ENCODE data around the gene PPP1R9B.

DNA sequence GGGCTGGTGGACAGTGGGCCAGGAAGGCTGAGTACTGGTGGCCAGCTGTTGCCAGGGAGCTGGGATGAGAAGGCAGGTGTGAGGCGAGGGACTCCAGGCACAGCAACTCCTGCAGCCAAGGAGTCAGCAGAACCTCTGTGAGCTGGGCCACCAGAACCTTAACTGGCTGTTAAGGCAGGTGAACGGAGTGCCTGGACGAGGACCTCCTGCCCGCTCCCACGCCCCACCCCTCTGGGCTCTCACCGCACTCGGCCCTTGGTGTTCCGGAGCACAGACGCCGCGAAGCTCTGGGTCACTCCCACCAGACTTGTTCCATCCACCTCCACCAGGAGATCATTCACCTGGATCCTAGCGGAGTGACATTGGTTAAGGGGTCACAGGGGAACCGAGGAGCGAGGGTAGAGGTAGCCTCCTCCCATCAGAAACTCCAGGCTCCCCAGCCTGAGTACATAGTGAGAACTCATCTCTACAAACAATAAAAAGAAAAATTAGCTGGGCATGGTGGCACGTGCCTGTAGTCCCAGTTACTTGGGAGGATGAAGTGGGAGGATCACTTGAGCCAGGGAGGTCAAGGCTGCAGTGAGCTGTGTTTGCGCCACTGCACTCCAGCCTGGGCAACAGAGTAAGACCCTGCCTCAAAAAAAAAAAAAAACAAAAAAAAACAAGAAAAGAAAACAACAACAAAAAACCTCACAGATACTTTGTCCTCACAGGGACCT, 9.3 kb downstream of the PPP1R9B start:
- TF ChIP-seq, protein P1, sequence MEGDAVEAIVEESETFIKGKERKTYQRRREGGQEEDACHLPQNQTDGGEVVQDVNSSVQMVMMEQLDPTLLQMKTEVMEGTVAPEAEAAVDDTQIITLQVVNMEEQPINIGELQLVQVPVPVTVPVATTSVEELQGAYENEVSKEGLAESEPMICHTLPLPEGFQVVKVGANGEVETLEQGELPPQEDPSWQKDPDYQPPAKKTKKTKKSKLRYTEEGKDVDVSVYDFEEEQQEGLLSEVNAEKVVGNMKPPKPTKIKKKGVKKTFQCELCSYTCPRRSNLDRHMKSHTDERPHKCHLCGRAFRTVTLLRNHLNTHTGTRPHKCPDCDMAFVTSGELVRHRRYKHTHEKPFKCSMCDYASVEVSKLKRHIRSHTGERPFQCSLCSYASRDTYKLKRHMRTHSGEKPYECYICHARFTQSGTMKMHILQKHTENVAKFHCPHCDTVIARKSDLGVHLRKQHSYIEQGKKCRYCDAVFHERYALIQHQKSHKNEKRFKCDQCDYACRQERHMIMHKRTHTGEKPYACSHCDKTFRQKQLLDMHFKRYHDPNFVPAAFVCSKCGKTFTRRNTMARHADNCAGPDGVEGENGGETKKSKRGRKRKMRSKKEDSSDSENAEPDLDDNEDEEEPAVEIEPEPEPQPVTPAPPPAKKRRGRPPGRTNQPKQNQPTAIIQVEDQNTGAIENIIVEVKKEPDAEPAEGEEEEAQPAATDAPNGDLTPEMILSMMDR (IDR thresholded peaks at IDR 0.05): no peak
- no peak for TF ChIP-seq POLR2A (IDR thresholded peaks at IDR 0.05)

Measured in esophagus squamous epithelium (tissue), 4 donors.